AG09319 (cell line): ENCODE results near the gene RASSF3.

Experiments used
- DNase-seq: peaks from one replicate; pipeline ENCODE4 v3.0.0-alpha.2; 2010; ENCODE audit warnings: low read depth; ENCODE audit errors: extremely low read depth
- CTCF ChIP-seq: IDR thresholded peaks from 2 replicates; pipeline ENCODE4 v1.5.1; 2011; ENCODE audit warnings: low read depth, mild to moderate bottlenecking, inconsistent platforms, low read length, moderate library complexity

RASSF3 gene

GRCh38 chr12:64695550-64695949, 85.3 kb downstream of the RASSF3 start:
- TF ChIP-seq CTCF = no peak
- no peak for DNase-seq

- no peak for DNase-seq
- peak; percentile 33 for TF ChIP-seq CTCF
Observed at GRCh38 chr12:64696080-64696741, 85.9 kb downstream of the RASSF3 start.

GRCh38 chr12:64699504-64700115, 89.3 kb downstream of the RASSF3 start:
- no peak for DNase-seq
- TF ChIP-seq CTCF = no peak

GRCh38 chr12:64700532-64700931, 90.2 kb downstream of the RASSF3 start:
- TF ChIP-seq CTCF = no peak
- DNase-seq = no peak

GRCh38 chr12:64701283-64701682, 91.0 kb downstream of the RASSF3 start:
- no peak for DNase-seq
- no peak for TF ChIP-seq CTCF

- no peak for DNase-seq
- no peak for TF ChIP-seq CTCF
Observed at GRCh38 chr12:64706306-64706705, 96.0 kb downstream of the RASSF3 start.

GRCh38 chr12:64706857-64707256, 96.6 kb downstream of the RASSF3 start:
- no peak for DNase-seq
- TF ChIP-seq CTCF = no peak
